HepG2 (cell line): ENCODE measurements around the gene CDH2. TPM values are rescaled to one million over a fixed set of nuclear protein-coding genes. Genes with fewer than 3 reads are reported as not detected.

ENCODE experiments used
- CBX1 ChIP-seq: IDR thresholded peaks from one replicate; pipeline ENCODE4 v1.6.1; 2016; ENCODE audit warnings: antibody characterized with exemption, low read depth
- DDIT3 ChIP-seq: sonication (generic); formaldehyde crosslinking; IDR thresholded peaks from 2 replicates; pipeline ENCODE4 v1.4.0; 2020; ENCODE audit warnings: mild to moderate bottlenecking, missing genetic modification reagents
- GATAD1 ChIP-seq: IDR thresholded peaks from 2 replicates; pipeline ENCODE4 v1.6.1; 2016; ENCODE audit warnings: missing genetic modification reagents, missing compliant biosample characterization
- KIAA2018 ChIP-seq: sonication (generic); formaldehyde crosslinking; IDR thresholded peaks from 2 replicates; pipeline ENCODE4 v1.5.0; 2020; ENCODE audit warnings: mild to moderate bottlenecking, missing genetic modification reagents, borderline replicate concordance
- NR2F2 ChIP-seq: IDR thresholded peaks from 2 replicates; pipeline ENCODE4 v1.6.1; 2012; ENCODE audit warnings: low read depth, inconsistent platforms, borderline replicate concordance
- PHB2 ChIP-seq: fragments of 450-650 bp; IDR thresholded peaks from 2 replicates; pipeline ENCODE4 v1.6.1; 2018; ENCODE audit not compliant: partially characterized antibody
- RBAK ChIP-seq: sonication (generic); formaldehyde crosslinking; IDR thresholded peaks from 2 replicates; pipeline ENCODE4 v1.5.1; 2020; ENCODE audit warnings: mild to moderate bottlenecking, missing genetic modification reagents
- RNF2 ChIP-seq: fragments of 450-650 bp; conservative IDR thresholded peaks from 2 replicates; pipeline ENCODE4 v1.6.1; 2016; ENCODE audit warnings: low read depth
- SNAPC5 ChIP-seq: sonication (generic); formaldehyde crosslinking; IDR thresholded peaks from 2 replicates; pipeline ENCODE4 v1.8.1; 2023; ENCODE audit warnings: mild to moderate bottlenecking, missing genetic modification reagents, borderline replicate concordance
- TOE1 ChIP-seq: sonication (generic); formaldehyde crosslinking; IDR thresholded peaks from 2 replicates; pipeline ENCODE4 v1.4.0; 2020; ENCODE audit warnings: mild to moderate bottlenecking, missing genetic modification reagents
- ZNF574 ChIP-seq: sonication (generic); formaldehyde crosslinking; IDR thresholded peaks from 2 replicates; pipeline ENCODE4 v1.4.0; 2020; ENCODE audit warnings: missing genetic modification reagents
- ZNF83 ChIP-seq: sonication (generic); formaldehyde crosslinking; IDR thresholded peaks from 2 replicates; pipeline ENCODE4 v1.4.0; 2020; ENCODE audit warnings: missing genetic modification reagents, mild to moderate bottlenecking, borderline replicate concordance
- ZNF850 ChIP-seq: sonication (generic); formaldehyde crosslinking; conservative IDR thresholded peaks from 2 replicates; pipeline ENCODE4 v1.9.0; 2021; ENCODE audit warnings: mild to moderate bottlenecking, missing genetic modification reagents
- polyA plus RNA-seq, 8 experiments: library from polyadenylated mRNA; depleted of rRNA in 3 of 8; stranded (reverse) in 7 of 8; unstranded in 1 of 8; fragments of >200 nt; fragmentation: Illumina TruSeq in 4 of 8; extraction: Trizol in 4 of 8; gene quantifications; 2 replicates each; pipeline versions ENCODE4 v1.2.1 to v1.2.3, GENCODE V29; 2011 to 2016; ENCODE audit warnings: low read depth in 4 of 8, missing spikeins in 1 of 8, mixed read lengths in 1 of 8; ENCODE audit not compliant: insufficient read depth in 1 of 8
- total RNA-seq, 5 experiments: library from RNA; depleted of rRNA; stranded (reverse); fragments of >200 nt; fragmentation: Illumina TruSeq; extraction: Trizol; gene quantifications; 2 replicates each; pipeline ENCODE4 v1.2.3, GENCODE V29; 2016; ENCODE audit warnings: low read depth in 1 of 5
- TF ChIP-seq, protein P1 (sequence below): sonication (generic); formaldehyde crosslinking; conservative IDR thresholded peaks from 2 replicates; pipeline ENCODE4 v1.4.0; 2020; ENCODE audit warnings: missing genetic modification reagents
- TF ChIP-seq, protein P2 (sequence below): sonication (generic); formaldehyde crosslinking; IDR thresholded peaks from 2 replicates; pipeline ENCODE4 v1.4.0; 2020; ENCODE audit warnings: mild to moderate bottlenecking, missing genetic modification reagents, borderline replicate concordance

Gene CDH2
- total and polyA plus RNA-seq, 2 of the 13 experiments (the other 11 are each of a cell fraction or from before 2014, with no cell fraction given) = 18.6 to 36.1 TPM

DNA sequence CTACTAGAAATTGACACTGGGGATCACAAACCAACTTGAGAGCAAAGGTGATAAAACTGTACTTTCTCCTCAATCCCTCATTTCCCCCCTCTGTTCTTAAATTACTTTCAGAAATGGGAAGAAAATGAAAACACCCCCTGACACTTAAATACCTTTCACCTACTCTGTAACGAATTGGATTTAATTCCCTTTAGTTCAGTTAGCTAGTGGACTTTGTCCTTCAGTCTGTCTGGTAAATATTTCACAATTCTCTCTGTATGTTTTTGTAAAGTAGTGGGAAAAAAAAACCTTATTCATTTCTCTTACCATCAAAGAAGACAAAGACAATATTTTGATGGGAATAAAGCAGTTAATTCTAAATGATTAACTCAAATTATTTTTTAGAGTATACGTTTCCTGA is 85.7 kb downstream of the CDH2 start (continued):
- TF ChIP-seq, protein P1, sequence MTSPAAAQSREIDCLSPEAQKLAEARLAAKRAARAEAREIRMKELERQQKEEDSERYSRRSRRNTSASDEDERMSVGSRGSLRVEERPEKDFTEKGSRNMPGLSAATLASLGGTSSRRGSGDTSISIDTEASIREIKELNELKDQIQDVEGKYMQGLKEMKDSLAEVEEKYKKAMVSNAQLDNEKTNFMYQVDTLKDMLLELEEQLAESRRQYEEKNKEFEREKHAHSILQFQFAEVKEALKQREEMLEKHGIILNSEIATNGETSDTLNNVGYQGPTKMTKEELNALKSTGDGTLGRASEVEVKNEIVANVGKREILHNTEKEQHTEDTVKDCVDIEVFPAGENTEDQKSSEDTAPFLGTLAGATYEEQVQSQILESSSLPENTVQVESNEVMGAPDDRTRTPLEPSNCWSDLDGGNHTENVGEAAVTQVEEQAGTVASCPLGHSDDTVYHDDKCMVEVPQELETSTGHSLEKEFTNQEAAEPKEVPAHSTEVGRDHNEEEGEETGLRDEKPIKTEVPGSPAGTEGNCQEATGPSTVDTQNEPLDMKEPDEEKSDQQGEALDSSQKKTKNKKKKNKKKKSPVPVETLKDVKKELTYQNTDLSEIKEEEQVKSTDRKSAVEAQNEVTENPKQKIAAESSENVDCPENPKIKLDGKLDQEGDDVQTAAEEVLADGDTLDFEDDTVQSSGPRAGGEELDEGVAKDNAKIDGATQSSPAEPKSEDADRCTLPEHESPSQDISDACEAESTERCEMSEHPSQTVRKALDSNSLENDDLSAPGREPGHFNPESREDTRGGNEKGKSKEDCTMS (CRISPR knock-in tag) = no peak
- TF ChIP-seq SNAPC5 (CRISPR knock-in tag) = no peak
- no peak for TF ChIP-seq RBAK (CRISPR knock-in tag)
- TF ChIP-seq ZNF574 (CRISPR knock-in tag) = no peak
- no peak; the same call in 1 of the 2 replicates for TF ChIP-seq DDIT3 (CRISPR knock-in tag)
- no peak for TF ChIP-seq NR2F2
- no peak for TF ChIP-seq PHB2
- TF ChIP-seq, protein P2, sequence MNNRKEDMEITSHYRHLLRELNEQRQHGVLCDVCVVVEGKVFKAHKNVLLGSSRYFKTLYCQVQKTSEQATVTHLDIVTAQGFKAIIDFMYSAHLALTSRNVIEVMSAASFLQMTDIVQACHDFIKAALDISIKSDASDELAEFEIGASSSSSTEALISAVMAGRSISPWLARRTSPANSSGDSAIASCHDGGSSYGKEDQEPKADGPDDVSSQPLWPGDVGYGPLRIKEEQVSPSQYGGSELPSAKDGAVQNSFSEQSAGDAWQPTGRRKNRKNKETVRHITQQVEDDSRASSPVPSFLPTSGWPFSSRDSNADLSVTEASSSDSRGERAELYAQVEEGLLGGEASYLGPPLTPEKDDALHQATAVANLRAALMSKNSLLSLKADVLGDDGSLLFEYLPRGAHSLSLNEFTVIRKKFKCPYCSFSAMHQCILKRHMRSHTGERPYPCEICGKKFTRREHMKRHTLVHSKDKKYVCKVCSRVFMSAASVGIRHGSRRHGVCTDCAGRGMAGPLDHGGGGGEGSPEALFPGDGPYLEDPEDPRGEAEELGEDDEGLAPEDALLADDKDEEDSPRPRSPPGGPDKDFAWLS = no peak
- TF ChIP-seq ZNF83 (CRISPR knock-in tag) = no peak
- no peak for TF ChIP-seq GATAD1
- no peak for TF ChIP-seq RNF2
- no peak for TF ChIP-seq CBX1
- TF ChIP-seq KIAA2018 = no peak
- TF ChIP-seq ZNF850 (CRISPR knock-in tag) = no peak
- TF ChIP-seq TOE1 = no peak
